IPS-18a (cell line): ENCODE data around the gene CBX2.

Experiments
- H3K27ac ChIP-seq: one replicate; pipeline ENCODE4 v1.5.1; 2013; ENCODE audit warnings: low read length
- H3K27me3 ChIP-seq: one replicate; pipeline ENCODE4 v1.6.1; 2013; ENCODE audit warnings: mild to moderate bottlenecking, low read length; ENCODE audit not compliant: control insufficient read depth, insufficient read depth
- H3K36me3 ChIP-seq: one replicate; pipeline ENCODE4 v1.6.1; 2013; ENCODE audit warnings: low read depth, low read length; ENCODE audit not compliant: control insufficient read depth
- H3K4me1 ChIP-seq: one replicate; pipeline ENCODE4 v1.6.1; 2013; ENCODE audit warnings: low read depth, low read length; ENCODE audit not compliant: control insufficient read depth
- H3K4me3 ChIP-seq: one replicate; pipeline ENCODE4 v1.5.1; 2013; ENCODE audit warnings: low read length
- H3K9ac ChIP-seq: one replicate; pipeline ENCODE4 v1.6.1; 2013; ENCODE audit warnings: mild to moderate bottlenecking, low read length, moderate library complexity
- H3K9me3 ChIP-seq: one replicate; pipeline ENCODE4 v1.6.1; 2013; ENCODE audit warnings: low read depth, low read length; ENCODE audit not compliant: control insufficient read depth

CBX2 gene

GRCh38 chr17:79737046-79737921 is 40.7 kb upstream of the CBX2 start:
- no peaks in the 10 kb centered on the region for H3K9me3 ChIP-seq
- no peak overlapping the region for H3K27ac ChIP-seq
- no peaks in the 10 kb centered on the region for H3K36me3 ChIP-seq
- peaks cover 22% of the 10 kb centered on the region for H3K27me3 ChIP-seq
- no peak overlapping the region for H3K4me3 ChIP-seq
- H3K4me1 ChIP-seq: no peaks in the 10 kb centered on the region
- no peak overlapping the region for H3K9ac ChIP-seq

- Histone ChIP-seq H3K36me3 (no peaks in the 10 kb centered on the region), H3K27ac (no peak overlapping the region), H3K9me3 (no peaks in the 10 kb centered on the region), H3K4me1 (no peaks in the 10 kb centered on the region), H3K9ac (no peak overlapping the region), H3K27me3 (peaks cover 28% of the 10 kb centered on the region), H3K4me3 (no peak overlapping the region)
These were observed 39.9 kb upstream of the CBX2 start for GRCh38 chr17:79737922-79738578.

- Histone ChIP-seq H3K36me3 (no peaks in the 10 kb centered on the region), H3K4me1 (no peaks in the 10 kb centered on the region), H3K9me3 (no peaks in the 10 kb centered on the region), H3K27me3 (peaks cover 32% of the 10 kb centered on the region), H3K4me3 (no peak overlapping the region), H3K9ac (no peak overlapping the region), H3K27ac (no peak overlapping the region)
These were observed 39.3 kb upstream of the CBX2 start for GRCh38 chr17:79738643-79739042.

- peaks cover 38% of the 10 kb centered on the region for H3K27me3 ChIP-seq
- H3K4me1 ChIP-seq: no peaks in the 10 kb centered on the region
- no peaks in the 10 kb centered on the region for H3K36me3 ChIP-seq
- no peak overlapping the region for H3K4me3 ChIP-seq
- H3K27ac ChIP-seq: no peak overlapping the region
- H3K9ac ChIP-seq: no peak overlapping the region
- H3K9me3 ChIP-seq: no peaks in the 10 kb centered on the region
These were observed 38.5 kb upstream of the CBX2 start for GRCh38 chr17:79739148-79740062.

GRCh38 chr17:79740413-79740812 is 37.5 kb upstream of the CBX2 start:
- Histone ChIP-seq H3K4me3 (no peak overlapping the region), H3K9me3 (no peaks in the 10 kb centered on the region), H3K9ac (no peak overlapping the region), H3K27me3 (peaks cover 43% of the 10 kb centered on the region), H3K27ac (no peak overlapping the region), H3K36me3 (no peaks in the 10 kb centered on the region), H3K4me1 (no peaks in the 10 kb centered on the region)

- no peaks in the 10 kb centered on the region for H3K9me3 ChIP-seq
- no peak overlapping the region for H3K27ac ChIP-seq
- H3K9ac ChIP-seq: no peak overlapping the region
- peak overlapping the region; percentile 59 for H3K4me3 ChIP-seq
- no peaks in the 10 kb centered on the region for H3K36me3 ChIP-seq
- H3K27me3 ChIP-seq: peaks cover 49% of the 10 kb centered on the region
- H3K4me1 ChIP-seq: peaks cover 2% of the 10 kb centered on the region
These were observed 36.6 kb upstream of the CBX2 start for GRCh38 chr17:79741401-79741750.

- H3K9me3 ChIP-seq: no peaks in the 10 kb centered on the region
- peaks cover 55% of the 10 kb centered on the region for H3K27me3 ChIP-seq
- H3K4me1 ChIP-seq: peaks cover 5% of the 10 kb centered on the region
- H3K4me3 ChIP-seq: peak overlapping the region; percentile 59
- no peaks in the 10 kb centered on the region for H3K36me3 ChIP-seq
- no peak overlapping the region for H3K27ac ChIP-seq
- H3K9ac ChIP-seq: no peak overlapping the region
These were observed 36.0 kb upstream of the CBX2 start for GRCh38 chr17:79741751-79742588.

- Histone ChIP-seq H3K27ac (no peak overlapping the region), H3K9me3 (no peaks in the 10 kb centered on the region), H3K36me3 (no peaks in the 10 kb centered on the region), H3K4me3 (no peak overlapping the region), H3K9ac (no peak overlapping the region), H3K27me3 (peaks cover 61% of the 10 kb centered on the region), H3K4me1 (peaks cover 5% of the 10 kb centered on the region)
These were observed 35.4 kb upstream of the CBX2 start for GRCh38 chr17:79742589-79742918.

- Histone ChIP-seq H3K27me3 (peaks cover 66% of the 10 kb centered on the region), H3K9ac (no peak overlapping the region), H3K4me1 (peaks cover 5% of the 10 kb centered on the region), H3K4me3 (no peak overlapping the region), H3K36me3 (no peaks in the 10 kb centered on the region), H3K9me3 (no peaks in the 10 kb centered on the region), H3K27ac (no peak overlapping the region)
These were observed 34.9 kb upstream of the CBX2 start for GRCh38 chr17:79742951-79743476.

GRCh38 chr17:79743614-79744013 is 34.3 kb upstream of the CBX2 start:
- Histone ChIP-seq H3K4me3 (no peak overlapping the region), H3K4me1 (peaks cover 8% of the 10 kb centered on the region), H3K9me3 (no peaks in the 10 kb centered on the region), H3K27me3 (peaks cover 72% of the 10 kb centered on the region), H3K27ac (no peak overlapping the region), H3K9ac (no peak overlapping the region), H3K36me3 (no peaks in the 10 kb centered on the region)
